ENCODE results near the gene SCAF1. TPM values are rescaled to one million over a fixed set of nuclear protein-coding genes. Genes with fewer than 3 reads are reported as not detected.

SCAF1 gene
- total and polyA plus RNA-seq, 10 of the 15 experiments (the other 5 are each of a cell fraction or from before 2014, with no cell fraction given): 0.18 to 77.0 (median 5.3) TPM

GRCh38 chr19:49677901-49678674 lies 36.1 kb downstream of the SCAF1 start (continued):
- TF ChIP-seq ZNF622 (IDR thresholded peaks at IDR 0.05) (no peak), SMAD1 (IDR thresholded peaks at IDR 0.05; ENCODE audit: low read depth, partially characterized antibody) (no peak), POLR2AphosphoS2 (IDR thresholded peaks at IDR 0.05; ENCODE audit: low read depth, low read length) (0 out of 2 replicates have a peak, but pooled peaks have one; percentile 4), USF2 (IDR thresholded peaks at IDR 0.05; ENCODE audit: borderline replicate concordance, low read depth, low read length) (no peak), SMARCA5 (IDR thresholded peaks at IDR 0.05) (no peak; the same call in none of the 2 replicates), EGR1 (IDR thresholded peaks at IDR 0.05; ENCODE audit: borderline replicate concordance in 1 of 2, low read depth in 2 of 2, low read length in 2 of 2) (no peak), POLR2A (IDR thresholded peaks at IDR 0.05; ENCODE audit: low read depth, low read length) (peak; percentile 38), JUND (IDR thresholded peaks at IDR 0.05; ENCODE audit: low read depth, low read length) (no peak), RAD21 (IDR thresholded peaks at IDR 0.05; ENCODE audit: insufficient read depth, low read depth, low read length) (peak; percentile 59), REST (IDR thresholded peaks at IDR 0.05; ENCODE audit: low read depth, low read length) (no peak), PML (IDR thresholded peaks at IDR 0.05; ENCODE audit: low read length) (peak; percentile 59; the same call in 1 of the 2 replicates), NFIC (IDR thresholded peaks at IDR 0.05; ENCODE audit: low read depth, low read length) (peak; percentile 53; the same call in 1 of the 2 replicates), E2F4 (IDR thresholded peaks at IDR 0.05; ENCODE audit: low read depth, low read length) (no peak), ZNF274 (IDR thresholded peaks at IDR 0.05; ENCODE audit: insufficient read depth, insufficient read length) (no peak), CBFB (IDR thresholded peaks at IDR 0.05; ENCODE audit: low read depth) (no peak), ZZZ3 (IDR thresholded peaks at IDR 0.05; ENCODE audit: control insufficient read depth, insufficient read length, low read depth) (no peak), ZNF207 (IDR thresholded peaks at IDR 0.05; ENCODE audit: borderline replicate concordance) (no peak), SMC3 (IDR thresholded peaks at IDR 0.05; ENCODE audit: borderline replicate concordance, low read length) (peak; percentile 39; the same call in 1 of the 2 replicates), HDAC6 (IDR thresholded peaks at IDR 0.05; ENCODE audit: unreplicated experiment) (no peak), SRF (IDR thresholded peaks at IDR 0.05; ENCODE audit: low read depth in 2 of 2, low read length in 2 of 2) (no peak), NRF1 (conservative IDR thresholded peaks at IDR 0.05; ENCODE audit: low read depth, low read length) (no peak), PAX8 (IDR thresholded peaks at IDR 0.05) (no peak), RUNX3 (IDR thresholded peaks at IDR 0.05; ENCODE audit: low read length) (peak; percentile 69), BCL3 (IDR thresholded peaks at IDR 0.05; ENCODE audit: borderline replicate concordance, insufficient read depth, low read depth, low read length, poor library complexity, severe bottlenecking) (no peak), ZNF384 (IDR thresholded peaks at IDR 0.05; ENCODE audit: borderline replicate concordance, low read depth, low read length) (no peak)
